T-helper 9 cell (primary cell): ENCODE measurements around the gene DRICH1.
"Not testable (repeated sequence)": the region's sequence is repeated elsewhere in the genome, so short reads cannot be mapped to it uniquely, and the experiment has no call there.

Source experiments
- DNase-seq: peaks from one replicate; pipeline ENCODE4 v3.0.0-alpha.2; 2020

DRICH1 gene

DNA sequence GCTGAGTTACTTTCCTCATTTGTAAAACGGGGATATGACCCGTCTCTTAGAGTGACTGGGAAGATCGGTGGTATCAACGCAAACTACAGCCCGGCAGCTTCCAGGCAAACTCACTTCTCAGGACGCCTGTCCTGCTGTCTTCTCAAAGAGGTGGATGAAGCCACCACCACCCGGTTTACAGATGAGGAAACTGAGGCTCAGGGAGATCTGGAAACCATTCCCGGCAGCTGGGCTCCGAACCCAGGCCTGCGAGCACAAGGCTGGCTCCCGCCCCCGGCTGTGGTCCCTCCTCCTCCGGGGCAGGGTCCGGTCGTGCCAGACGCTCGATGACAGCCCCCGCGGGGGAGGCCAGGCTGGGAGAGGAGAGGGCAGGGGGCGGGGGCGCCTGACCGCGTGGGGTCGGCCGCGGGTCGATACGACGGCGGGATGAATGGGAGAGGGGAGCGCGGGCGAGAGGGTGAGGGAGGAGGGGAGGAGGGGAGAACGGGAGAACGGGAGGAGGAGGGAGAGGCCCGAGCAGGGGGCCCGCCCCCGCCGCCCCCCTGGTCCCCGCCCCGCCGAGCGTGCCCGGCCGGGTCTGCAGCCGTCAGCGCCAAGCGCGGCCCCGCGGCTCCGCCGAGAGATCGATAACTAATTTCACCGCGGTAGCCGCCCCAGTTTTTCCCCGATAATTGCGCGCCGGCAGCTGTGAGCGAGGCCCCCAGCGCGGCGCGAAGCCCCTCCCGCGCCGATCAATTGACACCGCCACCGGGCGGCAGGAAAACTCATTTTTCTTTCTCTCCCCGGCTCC, 66.0 kb downstream of the DRICH1 start:
- DNase-seq, result no peak

GRCh38 chr22:23565305-23565914, 66.7 kb downstream of the DRICH1 start:
- DNase-seq, result no peak

DNA sequence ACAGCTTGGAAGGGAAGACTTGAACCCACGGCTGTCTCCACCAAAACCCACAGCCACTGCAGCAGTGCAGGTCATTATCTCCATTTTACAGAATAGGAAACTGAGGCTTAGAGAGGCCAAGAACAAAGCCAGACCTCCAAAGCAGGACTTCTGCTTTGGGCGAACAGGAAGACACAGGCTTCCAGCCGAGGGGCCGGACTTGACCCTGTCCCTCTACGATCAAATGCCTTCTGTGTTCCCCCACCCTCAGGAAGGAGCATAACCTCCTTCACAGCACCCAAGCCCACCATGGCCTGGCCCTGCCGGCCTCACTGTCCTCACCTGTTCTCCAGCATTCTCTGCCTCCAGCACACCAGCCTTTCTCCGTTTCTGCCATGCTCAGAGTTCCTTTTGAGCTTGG, 67.8 kb downstream of the DRICH1 start:
- DNase-seq, result no peak

DNA sequence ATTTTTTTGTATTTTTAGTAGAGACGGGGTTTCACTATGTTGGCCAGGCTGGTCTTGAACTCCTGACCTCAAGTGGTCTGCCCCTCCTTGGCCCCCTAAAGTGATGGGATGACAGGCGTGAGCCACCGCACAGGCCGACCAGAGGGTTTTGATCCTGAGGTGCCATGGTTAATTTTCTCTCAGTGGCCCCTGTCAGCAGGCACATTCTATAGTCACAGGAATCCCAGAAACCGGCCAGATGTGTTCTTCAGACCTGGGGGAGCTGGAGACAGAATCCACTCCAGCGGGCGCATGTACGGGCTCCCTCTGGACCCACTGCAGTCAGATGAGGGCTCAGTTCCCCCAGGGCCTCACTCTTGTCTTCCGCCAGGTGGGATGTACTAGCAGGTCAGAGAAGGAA, 69.0 kb downstream of the DRICH1 start:
- DNase-seq, result no peak

DNA sequence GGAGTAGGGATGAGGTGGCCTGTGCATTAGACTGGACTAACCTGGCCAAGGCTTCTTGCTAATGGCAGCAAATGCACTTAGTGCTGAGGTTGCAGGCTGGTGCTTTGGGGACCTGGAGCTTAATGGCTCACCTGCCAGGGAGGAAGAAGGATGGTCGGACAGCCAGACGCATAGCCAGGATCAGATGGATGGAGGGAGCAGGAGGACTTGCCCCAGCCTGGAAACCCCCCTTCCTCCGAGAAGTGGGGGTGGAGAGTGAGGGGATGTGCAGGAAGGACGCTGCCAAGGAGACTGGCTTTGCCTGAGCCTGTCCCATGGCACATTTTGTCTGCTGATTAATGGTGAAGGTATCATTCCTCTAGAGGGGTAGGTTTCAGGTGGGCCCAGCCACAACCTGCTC, 69.9 kb downstream of the DRICH1 start:
- no peak for DNase-seq

DNA sequence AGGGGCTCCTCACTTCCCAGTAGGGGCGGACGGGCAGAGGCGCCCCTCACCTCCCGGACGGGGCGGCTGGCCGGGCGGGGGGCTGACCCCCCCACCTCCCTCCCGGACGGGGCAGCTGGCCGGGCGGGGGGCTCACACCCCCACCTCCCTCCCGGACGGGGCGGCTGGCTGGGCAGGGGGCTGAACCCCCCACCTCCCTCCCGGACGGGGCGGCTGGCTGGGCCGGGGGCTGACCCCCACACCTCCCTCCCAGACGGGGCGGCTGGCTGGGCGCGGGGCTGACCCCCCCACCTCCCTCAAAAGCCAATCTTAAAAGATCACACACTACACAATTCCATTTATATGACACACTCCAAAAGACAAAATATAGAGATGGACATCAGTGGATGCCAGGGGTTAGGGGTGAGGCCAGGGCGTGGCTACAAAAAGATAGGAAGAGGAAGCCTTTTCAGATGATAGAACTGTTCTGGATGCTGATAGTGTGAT, 71.1 kb downstream of the DRICH1 start:
- not testable (repeated sequence) for DNase-seq

DNA sequence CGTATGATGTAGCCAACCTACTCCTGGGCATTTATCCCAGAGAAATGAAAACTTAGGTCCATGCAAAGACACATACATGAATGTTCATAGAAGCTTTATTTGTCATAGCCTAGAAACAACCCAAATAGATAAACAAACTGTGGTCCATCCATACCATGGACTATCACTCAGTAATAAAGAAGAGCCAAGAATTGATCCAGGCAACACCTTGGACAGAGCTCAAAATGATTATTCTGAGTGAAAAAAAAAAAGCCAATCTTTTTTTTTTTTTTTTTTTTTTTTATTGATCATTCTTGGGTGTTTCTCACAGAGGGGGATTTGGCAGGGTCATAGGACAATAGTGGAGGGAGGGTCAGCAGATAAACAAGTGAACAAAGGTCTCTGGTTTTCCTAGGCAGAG, 71.9 kb downstream of the DRICH1 start:
- not testable (repeated sequence) for DNase-seq
